Fibroblast of skin of scalp (primary cell): Measurements from ENCODE around the gene HIGD1B.

Source experiments
- DNase-seq: peaks from one replicate; pipeline ENCODE4 v3.0.0-alpha.2; 2013

HIGD1B gene

DNA sequence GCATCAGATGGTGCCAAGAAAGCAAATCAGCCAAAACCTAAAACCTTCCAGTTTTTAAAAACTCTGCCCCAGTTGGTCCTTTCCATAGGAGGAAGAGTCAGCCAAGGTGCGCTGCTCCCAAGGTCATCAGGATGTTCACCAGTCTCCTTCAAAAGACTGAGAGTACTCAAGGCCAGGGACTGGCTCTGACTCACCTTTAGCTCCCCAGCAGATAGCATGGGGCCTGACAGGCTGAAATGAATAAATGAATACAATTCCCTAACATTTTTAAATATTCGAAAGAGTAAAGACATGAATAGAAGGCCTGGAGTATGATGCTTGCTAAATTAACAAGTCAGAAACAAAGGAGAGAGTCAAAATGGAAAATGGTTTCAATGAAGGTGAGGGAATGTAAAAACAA is 32.4 kb downstream of the HIGD1B start:
- DNase-seq, result no peak

DNA sequence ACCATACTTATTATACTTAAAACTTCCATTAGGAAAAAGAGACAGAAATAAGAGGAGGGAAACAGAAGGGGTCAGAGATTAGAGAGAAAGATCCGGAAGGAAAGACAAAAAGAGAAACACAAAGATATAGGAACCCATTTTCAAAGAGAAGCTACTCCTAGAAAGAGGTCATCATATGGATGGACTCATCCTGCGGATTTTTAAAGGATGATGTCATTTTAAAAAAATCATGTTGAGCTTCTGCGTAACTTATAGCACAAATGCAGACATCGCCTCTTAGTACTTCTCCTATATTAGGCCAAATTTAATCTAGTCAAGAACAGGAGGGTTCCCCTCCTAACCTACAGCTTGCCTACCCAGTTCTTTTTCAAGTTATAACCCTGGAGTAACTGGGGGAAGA is 33.5 kb downstream of the HIGD1B start:
- no peak for DNase-seq

DNA sequence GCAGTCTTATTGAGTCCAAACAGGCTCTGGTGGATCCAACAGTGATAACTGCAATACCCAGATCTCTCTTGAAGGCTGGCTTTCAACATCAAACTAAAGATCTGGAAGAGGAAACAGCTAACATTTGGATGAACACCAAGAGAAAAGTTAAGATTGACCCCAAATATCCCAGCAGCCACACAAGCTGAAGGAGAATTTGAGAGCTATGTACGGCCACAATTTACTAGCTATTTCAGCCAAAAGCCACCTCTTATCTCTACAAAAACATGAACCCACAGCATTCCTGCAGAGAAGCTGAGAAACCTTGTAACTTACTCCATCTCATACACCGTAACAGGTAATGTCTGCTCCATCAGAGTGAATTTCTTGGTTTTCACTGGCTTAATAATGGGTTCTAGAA is 37.3 kb downstream of the HIGD1B start:
- DNase-seq, result no peak

DNA sequence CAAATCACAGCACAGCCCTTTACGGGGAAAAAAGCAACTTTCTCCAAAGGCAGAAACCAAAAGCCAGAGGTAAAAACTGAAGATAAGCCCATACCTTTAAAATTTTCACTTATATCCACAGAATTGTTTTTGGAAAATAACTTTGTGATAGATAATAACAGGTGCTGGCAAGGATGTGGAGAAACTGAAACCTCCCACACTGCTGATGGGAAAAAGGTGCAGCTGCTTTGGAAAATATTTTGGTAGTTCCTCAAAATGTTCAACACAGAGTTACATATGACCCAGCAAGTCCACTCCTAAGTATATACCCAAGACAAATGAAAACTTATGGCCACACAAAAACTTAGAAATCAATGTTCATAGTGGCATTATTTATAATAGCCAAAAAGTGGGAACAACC is 39.3 kb downstream of the HIGD1B start:
- no peak for DNase-seq

DNA sequence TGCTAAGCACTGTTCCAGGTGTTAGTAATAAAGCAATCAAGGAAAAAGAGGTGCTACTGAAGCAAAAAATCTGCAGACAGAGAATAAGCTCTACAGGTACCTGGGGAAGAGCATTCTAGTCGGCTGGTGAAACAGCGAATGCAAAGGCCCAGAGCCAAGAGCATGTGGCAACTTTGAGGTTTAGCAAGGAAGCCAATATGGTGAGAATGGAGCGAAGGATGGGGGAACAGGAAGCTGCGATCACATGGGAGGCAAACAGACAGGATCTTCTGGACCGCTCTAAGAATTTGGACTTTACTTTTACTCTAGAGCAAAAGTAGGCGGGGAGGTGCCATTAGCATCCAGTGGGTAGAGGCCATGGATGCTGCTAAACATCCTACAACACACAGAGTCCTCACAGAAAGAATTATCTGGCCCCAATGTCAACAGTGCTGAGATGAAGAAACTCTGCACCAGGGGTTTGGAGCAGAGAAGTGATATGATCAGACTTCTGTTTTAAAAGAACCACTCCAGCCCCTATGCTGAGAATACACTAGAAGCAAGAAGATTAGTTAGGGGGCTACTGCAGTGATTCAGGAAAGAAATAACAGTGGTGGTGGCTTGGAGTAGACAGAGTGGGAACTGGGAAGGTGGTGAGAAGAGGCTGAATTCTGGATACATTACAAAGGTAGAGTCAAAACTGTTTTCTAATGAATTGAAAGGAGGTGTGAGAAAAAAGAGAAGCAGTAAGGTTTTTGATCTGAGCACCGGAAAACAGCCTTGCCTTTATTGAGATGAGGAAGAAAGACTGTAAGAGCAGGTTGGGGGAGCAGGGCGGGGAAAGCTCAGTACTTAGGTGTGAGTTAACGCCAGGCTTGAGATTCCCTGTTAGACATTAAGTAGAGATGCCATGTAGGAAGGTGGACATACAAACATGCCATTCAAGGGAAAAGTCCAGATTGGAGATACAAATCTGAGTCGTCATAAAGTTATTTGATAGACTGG is 40.6 kb downstream of the HIGD1B start:
- no peak for DNase-seq

DNA sequence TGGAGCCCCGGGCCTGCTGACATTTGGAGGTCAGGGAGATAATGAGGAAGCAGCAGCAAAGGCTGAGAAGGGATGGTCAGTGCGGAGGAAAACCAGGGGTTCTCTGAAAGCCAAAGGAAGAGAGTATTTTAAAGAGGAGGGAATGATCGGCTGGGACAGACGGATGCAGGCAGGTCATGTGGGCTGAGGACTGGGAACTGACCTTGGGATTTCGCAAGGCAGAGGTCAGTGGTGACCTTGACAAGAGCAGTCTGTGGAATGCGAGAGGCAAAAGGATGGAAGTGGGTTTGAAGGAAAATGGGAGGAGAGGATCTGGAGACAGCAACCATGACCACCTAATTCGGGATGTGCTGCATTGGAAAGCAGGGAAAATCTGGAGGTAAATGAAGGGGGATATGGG is 41.3 kb downstream of the HIGD1B start:
- no peak for DNase-seq

DNA sequence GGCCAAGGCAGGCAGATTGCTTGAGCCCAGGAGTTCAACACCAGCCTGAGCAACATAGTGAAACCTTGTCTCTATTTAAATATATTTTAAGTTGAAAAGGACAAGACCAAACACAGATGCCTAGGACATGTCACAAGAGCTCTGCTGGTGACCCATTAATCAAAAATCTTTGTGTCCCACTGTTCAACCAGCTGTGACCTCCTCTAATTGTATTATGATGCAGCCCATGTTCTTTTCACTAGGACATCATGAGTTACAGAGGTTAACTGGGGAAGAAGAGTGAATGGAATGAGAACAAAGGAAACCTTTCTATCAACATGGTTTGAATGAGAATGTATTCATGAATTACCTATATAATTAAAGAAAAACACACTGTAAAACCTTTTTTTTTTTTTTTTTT is 44.6 kb downstream of the HIGD1B start:
- no peak for DNase-seq

DNA sequence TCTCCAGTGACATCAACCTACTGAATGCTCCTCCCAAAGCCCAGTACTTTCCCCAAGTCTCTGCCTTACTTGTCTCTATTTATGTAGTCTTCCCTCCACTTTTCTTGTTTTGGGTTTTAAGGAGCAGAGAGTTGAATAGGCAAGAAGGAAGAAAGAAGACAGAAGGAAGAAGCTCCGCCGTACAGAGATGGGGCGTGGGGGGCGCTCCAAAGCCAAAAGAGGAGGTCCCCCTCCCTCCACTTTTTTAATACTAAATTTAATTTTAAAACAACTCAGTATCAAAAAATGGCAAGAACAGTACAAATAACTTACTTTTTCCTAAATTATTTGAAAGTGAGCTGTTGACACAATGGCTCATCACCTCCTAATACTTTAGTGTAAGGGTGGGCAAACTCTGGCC is 47.0 kb downstream of the HIGD1B start:
- DNase-seq, result no peak

DNA sequence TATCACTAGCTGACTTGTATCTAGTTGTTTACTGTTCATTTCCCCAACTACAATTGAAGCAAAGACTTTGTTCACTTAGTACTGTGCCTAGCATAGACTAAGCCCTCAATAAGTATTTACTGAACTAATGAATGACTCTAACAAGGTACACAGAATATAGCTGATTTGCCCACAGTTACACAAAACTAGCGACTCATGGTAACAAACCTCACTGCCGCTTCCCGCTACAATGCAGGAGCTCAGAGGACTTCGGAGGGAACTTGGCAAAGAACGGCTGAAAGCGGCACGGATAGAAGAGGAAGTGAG is 51.0 kb downstream of the HIGD1B start:
- no peak for DNase-seq

DNA sequence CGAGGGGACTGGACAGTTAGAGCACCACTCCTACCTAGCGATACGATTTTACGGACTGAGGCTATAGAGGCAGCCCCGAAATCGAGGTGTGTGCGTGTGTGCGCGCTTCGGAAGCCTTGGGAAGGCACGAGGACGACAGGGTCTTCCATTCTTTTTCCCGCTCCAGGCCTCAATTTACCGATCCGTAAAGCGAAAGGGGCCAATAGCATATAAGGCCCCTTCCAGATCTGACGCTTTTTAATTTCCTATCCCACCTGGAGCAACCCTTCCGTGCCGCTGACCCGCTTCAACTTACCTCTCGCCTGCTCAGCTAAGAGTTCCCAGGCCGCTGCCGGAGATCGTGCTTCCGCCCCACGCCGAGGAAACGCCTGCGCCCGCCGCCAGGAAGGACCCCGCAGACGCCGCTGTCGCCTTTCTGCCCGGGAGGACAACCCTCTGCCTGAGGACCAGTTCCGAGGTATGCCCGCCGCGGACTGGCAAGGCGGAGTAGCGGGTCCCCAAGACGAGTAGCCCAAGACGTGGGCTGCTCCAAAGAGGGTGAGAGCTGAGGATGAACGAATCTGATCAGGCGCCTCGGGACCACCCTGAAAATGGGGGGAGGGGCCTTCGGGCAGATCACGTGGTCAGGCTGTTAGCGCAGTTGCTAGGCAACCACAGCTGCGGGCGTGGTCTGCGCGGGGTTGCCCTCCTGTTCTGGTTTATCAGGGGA is 51.5 kb downstream of the HIGD1B start, which contains the start of gene EFTUD2:
Gene EFTUD2 (minus strand): TSS at position 372 of the 709 bp plus-strand sequence. CDS start 4,924 bp downstream, outside the sequence.
- DNase-seq, result peak; percentile 89
